Posterior vena cava (tissue), 2 donors: ENCODE data around the gene SART3. TPM values are rescaled to one million over a fixed set of nuclear protein-coding genes. Genes with fewer than 3 reads are reported as not detected.
"Not testable (repeated sequence)": the region's sequence is repeated elsewhere in the genome, so short reads cannot be mapped to it uniquely, and the experiment has no call there.

ENCODE experiments used
- DNase-seq: peaks from one replicate; pipeline ENCODE4 v3.0.0-alpha.2; 2020; ENCODE audit warnings: low spot score
- intact Hi-C, 2 donors: fragments of 100-400 bp; cut with DNase I; formaldehyde crosslinking; loops; one replicate each; pipeline versions ENCODE4 v1.14.1 to v1.14.2; 2022 to 2023
- total RNA-seq, 2 donors: library from RNA; stranded (reverse); fragmentation: NEBNext Ultra II Directional; extraction: Animal tissue kit (Norgen Biotek cat#: 25700); gene quantifications; one replicate each; pipeline ENCODE4 v1.2.1, GENCODE V29; 2021
- donor health status: DM: yes; HTN: yes; CAD: no.
- donor health status: DM: yes; HTN: yes; CAD: no.

Gene SART3
- total RNA-seq, 2 donors from 2014 or later = 27.4 to 28.9 TPM

DNA sequence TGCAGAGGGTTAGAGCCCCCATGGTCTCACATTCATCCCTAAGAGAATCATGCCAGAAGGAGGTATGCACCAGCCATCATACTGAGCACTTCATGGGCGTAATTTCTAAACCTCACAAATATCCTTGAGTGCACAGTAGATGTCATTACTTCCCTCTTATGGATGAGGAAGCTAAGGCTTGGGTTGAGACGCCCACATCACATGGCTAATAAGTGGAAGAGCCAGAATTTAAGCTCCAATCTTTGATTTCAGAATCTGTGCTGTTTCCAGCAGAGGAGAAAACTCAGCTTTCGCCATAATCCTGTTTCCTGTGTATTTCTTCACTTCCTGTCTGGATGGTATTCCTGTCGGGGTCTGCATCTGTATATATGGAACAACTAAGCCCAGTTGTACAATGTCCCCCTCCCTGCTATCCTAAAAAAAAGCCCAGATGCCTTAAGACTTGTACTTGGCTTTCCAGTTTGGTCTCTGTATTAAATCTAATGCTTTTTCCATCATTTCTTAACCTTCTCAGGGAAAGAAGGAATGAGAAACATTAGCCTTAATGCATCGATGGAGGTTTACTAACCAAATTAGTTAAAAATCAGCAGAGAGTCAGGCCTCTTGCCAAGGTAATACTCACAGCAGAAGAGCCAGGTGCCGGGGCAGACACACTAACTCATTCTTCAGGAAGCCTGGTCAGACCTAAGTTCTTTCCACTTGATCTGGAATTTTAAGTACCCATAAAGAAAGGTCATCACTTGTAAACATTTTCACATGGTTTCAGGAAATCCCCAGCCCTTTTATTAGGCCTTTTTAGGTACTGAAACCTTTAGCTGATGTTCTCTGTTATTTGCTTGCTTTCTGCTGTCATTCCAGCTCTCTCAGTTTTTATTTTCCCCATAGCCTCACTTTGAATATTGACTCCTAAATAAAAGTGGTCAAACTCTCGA lies 6.7 kb upstream of the SART3 start:
- DNase-seq = peak; percentile 75
- intact Hi-C loops = loop anchor here (10.0 kb wide), 2 partner anchors 167 to 527 kb away; partner anchors contain the start of genes ALKBH2 (in 2 of the 2), UNG (in 2 of the 2) and CORO1C (in 1 of the 2)

DNA sequence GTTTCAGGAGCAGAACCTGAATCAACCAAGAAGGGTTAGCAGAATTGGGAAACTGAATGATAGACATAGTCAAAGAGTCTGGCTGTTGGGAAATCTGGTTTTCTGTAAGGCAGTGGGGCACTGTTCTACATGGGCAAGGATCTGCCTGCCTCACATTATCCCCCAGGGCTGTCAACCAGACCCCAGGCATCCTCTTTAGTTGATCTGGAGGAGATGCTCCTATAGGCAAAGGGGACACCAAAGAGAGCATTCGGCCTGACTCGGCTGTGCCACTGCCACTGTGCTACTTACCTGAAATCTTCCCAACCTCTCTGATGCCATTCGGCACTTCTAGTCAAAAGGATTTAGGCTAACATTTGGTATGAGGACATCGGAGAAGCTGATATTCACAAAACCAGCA lies 5.5 kb upstream of the SART3 start:
- peak; percentile 57 for DNase-seq
- intact Hi-C loops = loop anchor here (10.0 kb wide), 2 partner anchors 168 to 528 kb away; partner anchors contain the start of genes ALKBH2 (in 2 of the 2), UNG (in 2 of the 2) and CORO1C (in 1 of the 2)

DNA sequence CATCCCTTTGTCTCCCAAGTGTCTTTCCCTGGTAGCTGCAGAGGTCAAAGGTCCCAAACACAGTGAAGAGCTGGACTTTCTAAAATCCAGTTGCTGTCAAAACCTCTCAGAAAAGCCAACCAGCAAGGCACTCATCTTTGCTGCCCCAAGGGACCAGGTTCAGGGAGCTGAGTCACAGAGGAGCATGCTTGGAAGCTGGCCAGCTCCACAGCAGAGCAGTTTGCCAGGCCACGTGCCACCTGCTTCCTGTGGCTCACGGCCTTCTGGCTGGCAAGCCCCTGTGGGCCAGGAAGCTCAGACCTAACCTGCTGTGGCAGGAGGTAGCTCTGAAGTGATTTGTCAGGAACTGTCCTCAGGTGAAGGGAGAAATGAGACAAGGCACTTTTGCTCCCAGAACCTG lies 5.0 kb upstream of the SART3 start:
- DNase-seq = peak; percentile 83
- intact Hi-C loops = loop anchor here (10.0 kb wide), 2 partner anchors 169 to 529 kb away; partner anchors contain the start of genes ALKBH2 (in 2 of the 2), UNG (in 2 of the 2) and CORO1C (in 1 of the 2)

DNA sequence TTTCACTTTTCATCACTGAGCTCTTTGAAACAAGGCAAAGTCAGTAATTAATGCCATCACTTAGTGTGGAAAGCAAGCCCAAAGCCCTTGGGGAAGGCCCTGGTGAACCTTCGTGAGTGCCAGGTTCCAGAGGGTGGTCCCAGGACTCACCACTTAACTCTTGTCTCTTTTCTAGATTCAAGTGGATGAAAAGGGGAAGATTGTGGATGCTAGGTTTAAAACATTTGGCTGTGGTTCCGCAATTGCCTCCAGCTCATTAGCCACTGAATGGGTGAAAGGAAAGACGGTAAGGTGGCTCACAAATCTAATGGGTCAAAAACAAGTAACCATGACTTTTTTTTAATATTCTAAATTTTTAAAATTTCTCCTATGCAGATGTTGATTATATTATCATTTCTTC lies 4.2 kb upstream of the SART3 start:
- intact Hi-C loops = loop anchor here (10.0 kb wide), 2 partner anchors 170 to 530 kb away; partner anchors contain the start of genes ALKBH2 (in 2 of the 2), UNG (in 2 of the 2) and CORO1C (in 1 of the 2)
- DNase-seq = no peak

DNA sequence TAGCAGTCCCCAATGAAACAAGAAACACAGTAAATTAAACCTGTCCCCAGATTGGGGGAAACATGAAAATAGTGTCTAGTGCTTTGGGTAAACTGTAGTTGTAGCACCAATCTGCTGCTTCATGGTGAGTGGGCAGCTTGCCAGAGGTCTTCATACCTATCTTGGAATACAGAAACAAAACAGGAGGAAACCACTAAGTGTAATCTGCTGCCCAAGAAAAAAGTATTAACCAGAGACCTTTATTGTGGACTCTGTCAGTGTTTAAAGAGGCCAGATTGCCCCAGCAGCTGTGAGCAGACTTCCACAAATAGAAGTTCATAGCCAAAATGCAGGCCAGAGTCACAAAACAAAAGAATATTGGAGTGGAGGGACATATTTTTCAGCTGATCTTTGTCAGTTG lies 3.8 kb upstream of the SART3 start:
- intact Hi-C loops = loop anchor here (5.0 to 10.0 kb wide), 3 partner anchors 170 to 530 kb away; partner anchors contain the start of genes ALKBH2 (in 2 of the 2), UNG (in 2 of the 2) and CORO1C (in 1 of the 2)
- peak; percentile 53 for DNase-seq

DNA sequence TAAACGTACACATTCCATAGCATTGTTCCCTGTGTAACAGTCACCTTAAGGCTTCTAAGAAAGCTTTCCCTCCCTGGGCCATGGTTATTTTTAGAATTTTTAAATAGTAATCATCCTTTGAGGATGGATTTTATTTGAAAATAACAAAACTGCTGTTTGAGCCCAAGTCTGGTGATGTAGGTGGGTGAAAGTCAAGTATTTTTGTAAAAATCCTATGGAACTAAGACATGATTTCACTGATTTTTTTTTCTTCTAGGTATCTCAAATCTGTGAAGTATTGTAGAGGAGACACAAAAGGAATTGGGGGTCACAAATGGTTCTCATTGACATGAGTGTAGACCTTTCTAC lies 2.8 kb upstream of the SART3 start:
- no peak for DNase-seq
- intact Hi-C loops = loop anchor here (5.0 to 10.0 kb wide), 3 partner anchors 171 to 531 kb away; partner anchors contain the start of genes ALKBH2 (in 2 of the 2), UNG (in 2 of the 2) and CORO1C (in 1 of the 2)

DNA sequence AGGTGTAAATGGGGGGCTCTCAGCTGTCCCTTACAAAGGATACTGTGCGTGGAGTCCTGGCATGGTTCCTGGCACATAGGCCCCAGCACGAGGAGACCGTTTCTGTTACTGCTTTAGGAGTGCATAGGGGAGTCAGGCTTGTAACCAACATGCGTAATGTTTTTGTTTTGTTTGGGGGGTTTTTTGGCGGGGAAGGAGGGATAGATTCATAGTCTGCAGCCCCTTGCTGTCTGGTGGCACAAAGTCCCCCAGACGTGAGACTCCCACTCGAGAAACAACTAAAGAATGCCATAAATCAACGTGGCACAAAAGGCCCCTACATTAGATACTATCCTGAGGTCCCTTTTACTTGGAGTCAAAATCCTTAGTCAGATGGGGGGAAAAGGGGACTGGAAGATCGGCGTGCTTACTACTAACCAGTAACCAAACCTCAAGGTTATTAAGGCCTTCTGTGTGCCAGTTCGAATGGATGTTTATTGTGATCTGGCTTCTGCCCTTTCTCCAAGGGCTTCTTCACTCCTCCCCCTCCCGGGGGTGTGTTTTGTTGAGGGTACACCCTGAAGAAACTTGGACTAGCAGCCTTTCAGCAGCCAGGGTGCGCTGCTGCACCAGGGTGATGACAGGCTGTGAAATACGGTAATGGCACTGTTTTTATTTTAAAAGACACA lies 2.3 kb upstream of the SART3 start:
- intact Hi-C loops = loop anchor here (5.0 to 10.0 kb wide), 3 partner anchors 172 to 532 kb away; partner anchors contain the start of genes ALKBH2 (in 2 of the 2), UNG (in 2 of the 2) and CORO1C (in 1 of the 2)
- peak; percentile 93 for DNase-seq

DNA sequence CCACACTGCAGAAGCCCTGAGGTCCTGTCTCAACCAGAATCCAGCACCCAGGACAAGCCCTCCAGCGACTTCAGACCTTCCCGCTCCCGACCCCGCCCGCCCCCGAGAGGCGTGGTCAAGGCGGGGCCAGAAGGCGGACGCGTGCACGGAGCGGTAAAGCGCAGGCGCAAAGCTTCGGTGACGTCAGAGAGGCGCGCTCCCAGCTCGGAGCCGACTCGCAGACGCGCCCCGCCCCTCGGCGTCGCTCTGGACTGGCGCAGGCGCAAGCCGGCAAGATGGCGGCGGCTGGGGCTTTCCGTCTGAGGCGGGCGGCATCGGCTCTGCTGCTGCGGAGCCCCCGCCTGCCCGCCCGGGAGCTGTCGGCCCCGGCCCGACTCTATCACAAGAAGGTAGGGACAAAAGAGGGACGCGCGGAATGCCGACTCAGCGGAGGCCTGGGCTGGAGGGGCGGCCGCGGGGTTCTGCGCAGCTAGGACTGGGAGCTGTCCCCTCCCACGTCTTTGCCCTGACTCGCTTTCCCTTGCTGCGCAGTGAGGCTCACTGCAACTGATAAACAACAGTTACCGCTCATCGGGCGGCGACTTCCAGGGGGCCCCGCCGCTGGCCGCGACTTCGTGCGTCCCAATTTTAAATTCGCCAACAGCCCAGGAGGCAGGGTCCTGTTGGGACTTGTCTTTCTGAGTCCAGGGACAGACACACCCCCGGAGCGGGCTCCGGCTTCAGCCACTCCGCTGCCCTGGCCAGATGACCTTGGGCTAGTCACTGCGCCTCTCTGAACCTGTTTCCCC lies 1.6 kb upstream of the SART3 start, which contains the start of gene ISCU:
Gene ISCU (plus strand): TSS at position 249 of the 788 bp plus-strand sequence. CDS start 27 bp downstream, at position 276.
- intact Hi-C loops = loop anchor here (5.0 to 10.0 kb wide), 3 partner anchors 172 to 532 kb away; partner anchors contain the start of genes ALKBH2 (in 2 of the 2), UNG (in 2 of the 2) and CORO1C (in 1 of the 2)
- peak; percentile 100 for DNase-seq

DNA sequence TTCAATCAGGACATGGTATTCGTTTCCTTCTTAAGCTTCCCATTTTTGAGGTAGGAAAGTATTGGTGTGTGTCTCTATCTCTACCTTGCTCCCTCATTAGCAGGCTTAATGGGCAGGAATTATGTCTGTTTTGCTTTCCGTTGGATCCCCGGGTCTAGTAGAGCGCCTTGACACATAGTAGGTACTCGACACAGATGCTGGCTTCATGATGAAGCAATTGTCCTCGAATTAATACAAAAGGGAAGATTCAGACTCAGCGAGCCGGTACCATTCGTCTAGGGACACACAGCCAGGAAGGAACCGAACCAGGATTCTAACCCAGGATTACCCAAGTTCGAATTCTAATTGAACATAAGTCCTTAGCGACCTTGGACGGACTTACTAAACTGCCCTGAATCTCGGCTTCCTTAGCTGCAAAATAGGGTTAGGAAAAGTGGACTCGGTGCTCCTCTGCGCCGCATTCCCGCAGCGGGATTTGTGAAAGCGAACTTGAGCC lies 927 bp upstream of the SART3 start:
- intact Hi-C loops = loop anchor here (5.0 to 10.0 kb wide), 3 partner anchors 173 to 533 kb away; partner anchors contain the start of genes ALKBH2 (in 2 of the 2), UNG (in 2 of the 2) and CORO1C (in 1 of the 2)
- no peak for DNase-seq

DNA sequence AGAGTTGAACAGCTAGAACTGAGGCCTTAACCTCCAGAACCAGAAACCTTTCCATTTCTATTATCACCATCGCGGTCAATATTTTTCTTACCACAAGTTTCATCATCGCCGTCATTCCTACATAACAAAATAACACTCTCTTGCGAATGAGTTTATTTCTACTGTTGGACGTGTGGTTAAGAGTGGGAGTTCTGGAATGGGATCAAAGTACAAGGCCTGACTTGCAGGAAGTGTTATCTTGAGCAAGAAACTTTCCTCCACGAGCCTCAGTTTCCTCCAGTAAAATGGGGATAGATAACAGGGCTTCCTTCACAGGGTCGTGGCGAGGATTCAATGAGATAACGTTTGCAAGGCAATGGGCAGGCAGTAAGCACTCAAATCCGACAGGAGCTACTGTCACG lies 652 bp downstream of the SART3 start:
- DNase-seq = no peak
- intact Hi-C loops = loop anchor here (5.0 to 10.0 kb wide), 3 partner anchors 174 to 534 kb away; partner anchors contain the start of genes ALKBH2 (in 2 of the 2), UNG (in 2 of the 2) and CORO1C (in 1 of the 2)

DNA sequence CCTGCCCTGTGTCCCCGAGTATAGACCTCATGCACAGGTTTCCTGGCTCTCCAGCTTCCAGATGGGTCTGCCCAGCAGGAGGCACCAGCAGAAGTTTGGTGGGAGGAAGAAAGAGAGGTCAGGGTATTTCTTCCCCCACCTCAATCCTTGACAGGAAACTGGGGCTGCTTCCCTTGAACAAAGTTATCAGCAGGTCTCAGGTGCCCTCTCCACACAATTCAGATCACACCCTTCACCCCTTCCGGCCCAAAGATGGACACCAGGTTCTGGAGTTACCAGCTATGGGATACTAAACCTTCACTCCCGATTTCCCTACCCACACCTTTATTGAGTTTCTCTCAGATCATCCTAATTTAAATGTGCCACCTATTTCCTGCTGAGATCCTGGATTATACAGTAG lies 1.2 kb downstream of the SART3 start:
- no peak for DNase-seq
- intact Hi-C loops = loop anchor here (5.0 to 10.0 kb wide), 3 partner anchors 175 to 535 kb away; partner anchors contain the start of genes ALKBH2 (in 2 of the 2), UNG (in 2 of the 2) and CORO1C (in 1 of the 2)

DNA sequence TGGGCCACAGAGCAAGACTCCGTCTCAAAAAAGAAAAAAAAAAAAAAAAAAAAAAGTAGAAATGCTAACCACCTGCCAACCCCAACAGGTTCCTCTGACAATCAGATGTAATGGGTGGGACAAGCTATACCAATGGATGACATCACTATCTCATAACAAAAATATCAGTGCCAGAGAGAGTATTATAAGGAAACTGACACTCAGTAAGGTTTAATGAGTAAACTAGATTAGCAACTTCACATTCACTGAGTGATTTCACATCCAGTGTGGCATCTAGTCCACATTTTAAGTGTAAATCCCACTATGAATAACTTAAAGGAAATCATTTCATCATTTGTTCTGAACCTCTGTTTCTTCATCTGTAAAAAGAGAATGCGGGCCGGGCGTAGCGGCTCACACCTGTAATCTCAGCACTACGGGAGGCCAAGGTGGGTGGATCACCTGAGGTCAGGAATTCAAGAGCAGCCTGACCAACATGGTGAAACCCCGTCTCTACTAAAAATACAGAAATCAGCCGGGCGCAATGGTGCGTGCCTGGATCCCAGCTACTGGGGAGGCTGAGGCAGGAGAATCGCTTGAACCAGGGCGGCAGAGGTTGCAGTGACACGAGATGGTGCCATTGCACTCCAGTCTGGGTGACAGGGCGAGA lies 1.8 kb downstream of the SART3 start:
- intact Hi-C loops = no loop called here
- DNase-seq = no peak

DNA sequence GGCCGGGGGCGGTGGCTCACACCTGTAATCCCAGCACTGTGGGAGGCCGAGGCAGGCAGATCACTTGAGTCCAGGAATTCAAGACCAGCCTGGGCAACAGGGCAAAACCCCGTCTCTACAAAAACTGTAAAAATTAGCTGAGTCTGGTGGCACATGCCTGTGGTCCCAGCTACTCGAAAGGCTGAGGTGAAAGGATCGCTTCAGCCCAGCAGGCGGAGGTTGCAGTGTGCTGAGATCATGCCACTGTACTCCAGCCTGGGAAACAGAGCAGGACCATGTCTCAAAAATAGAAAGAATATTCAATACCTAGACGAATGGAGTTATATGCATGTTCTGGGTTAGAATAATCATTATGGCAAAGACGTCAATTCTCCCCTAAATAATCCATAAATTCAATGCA lies 5.6 kb downstream of the SART3 start:
- intact Hi-C loops, DNase-seq: not testable (repeated sequence)

DNA sequence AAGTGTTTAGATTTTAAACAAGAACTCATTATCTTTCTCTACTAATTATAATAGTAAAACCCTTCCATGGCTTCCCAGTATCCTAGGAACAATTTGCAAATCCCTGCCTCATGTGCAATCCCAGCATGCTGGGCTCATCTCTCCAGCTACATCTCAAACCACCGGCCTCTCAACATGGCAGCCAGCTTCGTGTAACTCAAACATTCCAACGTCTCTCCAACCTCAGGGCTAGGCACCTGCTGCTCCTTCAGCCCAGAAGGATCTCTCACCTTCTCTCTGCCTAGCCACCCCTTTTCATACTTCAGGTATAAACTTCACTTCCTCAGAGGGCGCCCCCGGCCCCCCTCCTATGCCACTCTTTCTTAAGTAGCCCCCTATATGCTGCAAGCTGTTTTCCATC lies 7.2 kb downstream of the SART3 start:
- intact Hi-C loops = no loop called here
- no peak for DNase-seq

DNA sequence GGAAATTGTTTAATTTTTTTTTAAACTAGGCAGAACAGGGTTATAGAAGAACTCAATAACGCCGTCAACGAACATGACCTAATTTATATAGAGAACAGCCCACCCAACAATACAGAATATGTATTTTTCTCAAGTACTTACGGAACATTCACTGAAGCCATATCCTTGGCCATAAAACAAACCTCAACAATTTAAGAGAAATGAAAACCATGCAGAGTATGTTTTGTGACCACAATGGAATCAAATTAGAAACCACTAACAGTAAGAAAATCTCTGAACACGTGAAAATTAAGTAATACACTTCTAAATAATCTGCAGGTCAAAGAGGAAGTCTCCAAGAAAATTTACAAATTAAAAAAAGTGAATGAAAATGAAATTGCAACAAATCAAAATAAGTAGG lies 9.4 kb downstream of the SART3 start:
- intact Hi-C loops = no loop called here
- no peak for DNase-seq

DNA sequence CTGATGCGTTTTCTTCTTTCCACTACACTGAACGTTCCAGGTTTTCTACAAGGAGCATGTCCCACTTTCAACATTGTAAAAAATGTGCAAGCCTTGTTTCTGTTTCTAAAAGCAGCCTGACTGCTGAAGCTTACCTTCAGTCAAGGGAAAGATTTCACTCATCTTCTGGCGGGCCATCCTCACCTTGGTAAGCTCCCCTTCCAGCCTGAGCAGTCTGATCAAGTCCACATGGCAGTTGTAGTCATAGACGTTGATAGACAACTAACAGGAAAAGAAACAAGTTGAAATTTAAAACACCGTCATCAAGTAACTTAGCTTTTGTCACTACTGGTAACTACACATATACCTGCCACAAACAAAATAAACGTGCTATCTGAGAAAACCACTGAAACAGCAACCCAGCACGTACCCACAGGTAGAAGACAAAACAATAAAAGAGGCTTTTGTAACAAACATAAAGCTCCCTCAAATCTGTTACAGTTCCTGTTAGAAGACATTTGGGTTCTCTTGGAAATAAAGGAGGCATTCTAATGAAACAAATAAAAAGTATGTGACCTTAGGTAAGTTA lies 11.9 kb downstream of the SART3 start:
- DNase-seq = no peak
- intact Hi-C loops = no loop called here

DNA sequence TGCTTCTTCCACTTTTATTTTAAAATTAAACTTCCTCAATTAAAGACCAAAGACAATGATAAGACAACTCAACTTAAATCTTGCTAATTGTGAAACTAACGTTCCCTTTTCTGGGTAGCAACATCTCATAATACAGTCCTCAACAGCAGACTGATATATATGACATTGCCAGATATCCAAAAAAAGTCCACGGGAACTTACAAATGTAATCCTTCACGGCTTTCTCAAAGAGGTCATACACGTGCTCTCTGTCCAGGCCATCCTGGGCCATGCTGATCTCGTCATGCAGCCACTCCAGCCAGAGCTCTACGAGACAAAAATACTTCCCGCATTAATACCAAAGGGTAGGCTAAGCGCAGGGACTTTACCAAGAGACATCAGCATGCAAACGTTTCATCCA lies 13.3 kb downstream of the SART3 start:
- DNase-seq = no peak

More for the DNA sequence above, 13.3 kb downstream of the SART3 start:
- intact Hi-C loops = no loop called here
